Stimulated activated CD4-positive, alpha-beta T cell treated with anti-CD3 and anti-CD28 coated beads, TNF-alpha, amount 100 ng/mL, for 4 hours (primary cell): Measurements from ENCODE around the gene GMPR2.
A peak's percentile ranks its signal among the peaks of the same experiment; 100 is the strongest.
"Not testable (repeated sequence)": the region's sequence is repeated elsewhere in the genome, so short reads cannot be mapped to it uniquely, and the experiment has no call there.

ENCODE experiments used
- DNase-seq, 3 experiments: peaks; one replicate each; pipeline ENCODE4 v3.0.0-alpha.2; 2020; ENCODE audit warnings: low read depth in 3 of 3

Gene GMPR2

DNA sequence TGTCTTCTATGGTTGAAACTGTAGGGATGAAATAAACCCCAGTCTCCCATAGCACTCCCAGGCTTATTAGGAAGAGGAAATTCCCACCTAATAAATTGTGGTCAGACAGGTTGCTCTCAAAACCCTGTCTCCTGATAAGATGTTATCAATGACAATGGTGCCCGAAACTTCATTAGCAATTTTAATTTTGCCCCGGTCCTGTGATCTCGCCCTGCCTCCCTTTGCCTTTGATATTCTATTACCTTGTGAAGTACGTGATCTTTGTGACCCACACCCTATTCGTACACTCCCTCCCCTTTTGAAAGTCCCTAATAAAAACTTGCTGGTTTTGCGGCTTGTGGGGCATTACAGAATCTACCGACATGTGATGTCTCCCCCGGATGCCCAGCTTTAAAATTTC is 30.2 kb upstream of the GMPR2 start:
- DNase-seq: not testable (repeated sequence)

GRCh38 chr14:24203249-24203886 is 29.4 kb upstream of the GMPR2 start:
- not testable (repeated sequence) for DNase-seq

DNA sequence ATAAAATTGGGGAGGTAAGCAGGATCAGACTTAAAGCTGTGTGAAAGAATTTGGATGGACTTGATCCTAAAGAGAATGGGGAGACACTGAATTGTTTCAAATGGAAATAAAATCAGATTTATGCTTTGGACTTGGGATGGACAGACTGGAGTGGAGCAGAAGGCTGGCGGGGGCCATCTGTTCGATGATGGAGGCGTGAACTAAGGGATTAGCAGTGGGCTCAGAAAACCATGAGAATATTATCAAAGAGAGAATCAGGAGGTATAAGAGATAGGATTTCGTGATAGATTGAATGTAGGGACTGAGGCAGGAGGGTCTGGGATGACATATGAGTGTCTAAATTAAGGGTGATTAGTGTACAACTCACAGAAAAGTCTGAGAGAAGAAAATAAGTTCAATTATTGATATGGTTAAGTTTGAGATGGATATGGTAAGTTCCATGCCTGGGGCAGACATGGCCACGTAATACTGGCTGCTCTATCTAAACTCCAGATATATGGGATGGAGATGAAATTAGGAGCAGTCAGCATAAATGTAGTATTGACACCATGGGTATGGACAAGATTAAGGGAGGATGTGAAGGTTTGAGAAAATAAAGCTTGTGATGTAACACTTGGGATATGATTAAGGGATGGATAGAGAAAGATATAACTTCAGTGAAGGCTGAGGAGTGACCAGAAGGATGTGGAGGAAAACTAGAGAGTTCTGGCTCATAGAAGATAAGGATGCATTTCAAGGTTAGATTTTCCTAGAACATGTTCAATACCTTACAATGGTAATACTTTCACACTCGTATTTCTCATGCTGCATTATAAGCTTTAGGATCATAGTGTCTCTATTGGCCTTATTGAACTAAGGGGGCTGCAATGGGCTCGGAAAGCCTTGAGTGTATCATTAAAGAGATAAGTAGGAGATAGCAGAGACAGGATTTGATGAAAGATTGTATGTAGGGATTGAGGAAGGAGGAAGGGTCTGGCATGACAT is 28.3 kb upstream of the GMPR2 start:
- DNase-seq: no peak

DNA sequence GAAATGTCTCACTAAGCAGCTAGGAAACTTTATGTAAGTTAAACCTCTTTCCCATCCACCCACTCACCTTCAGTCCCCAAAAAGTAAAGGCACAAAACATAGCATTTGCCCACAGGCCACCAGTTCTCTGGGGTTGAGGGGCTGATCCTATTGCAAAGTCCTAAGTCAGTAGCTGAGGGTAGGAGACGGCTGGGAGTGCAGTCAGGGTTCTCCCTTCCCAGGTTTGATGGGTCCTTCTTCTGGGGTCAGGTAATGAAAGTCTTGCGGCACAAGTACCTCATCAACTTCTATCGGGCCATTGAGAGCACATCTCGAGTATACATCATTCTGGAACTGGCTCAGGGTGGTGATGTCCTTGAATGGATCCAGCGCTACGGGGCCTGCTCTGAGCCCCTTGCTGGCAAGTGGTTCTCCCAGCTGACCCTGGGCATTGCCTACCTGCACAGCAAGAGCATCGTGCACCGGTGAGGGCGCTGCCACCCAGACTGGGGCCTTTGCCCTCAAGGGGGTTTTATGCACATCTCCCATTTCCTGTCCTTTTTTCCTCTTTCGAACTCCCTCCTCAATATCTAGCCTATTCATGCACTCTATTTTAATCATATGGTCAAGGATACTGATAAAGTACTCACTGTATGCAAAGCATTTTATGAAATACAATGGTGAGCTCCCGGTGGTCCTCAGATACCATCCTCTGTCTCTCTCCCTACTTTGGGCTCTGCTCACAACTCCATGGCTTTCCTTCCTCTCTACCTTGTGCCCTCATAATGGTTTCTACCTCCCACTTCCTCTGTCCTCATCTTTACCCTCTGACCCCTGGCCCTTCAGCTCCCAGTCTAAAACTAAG is 26.2 kb upstream of the GMPR2 start:
- DNase-seq: no peak

- DNase-seq: no peak
These were observed 25.6 kb upstream of the GMPR2 start for GRCh38 chr14:24207104-24207551.

DNA sequence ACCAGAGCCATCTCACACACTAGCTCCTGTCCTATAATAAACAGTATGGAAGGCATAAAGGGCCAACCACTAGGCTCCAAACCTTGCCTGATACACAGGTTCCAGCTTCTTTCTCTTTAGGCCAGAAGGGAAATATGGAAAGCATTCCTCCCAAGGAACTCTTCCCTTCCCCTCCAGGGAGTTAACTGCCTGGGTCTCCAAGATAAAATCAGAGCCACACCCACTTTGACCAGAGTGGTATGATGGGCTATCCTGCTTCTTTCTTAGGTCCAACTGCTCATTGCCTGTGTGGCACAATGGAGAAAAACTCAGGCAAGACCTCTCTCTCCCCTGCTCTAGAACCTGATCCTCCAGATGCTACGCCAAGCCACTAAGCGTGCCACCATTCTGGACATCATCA is 25.1 kb upstream of the GMPR2 start:
- no peak for DNase-seq

GRCh38 chr14:24211311-24211710 is 21.4 kb upstream of the GMPR2 start:
- no peak for DNase-seq

DNA sequence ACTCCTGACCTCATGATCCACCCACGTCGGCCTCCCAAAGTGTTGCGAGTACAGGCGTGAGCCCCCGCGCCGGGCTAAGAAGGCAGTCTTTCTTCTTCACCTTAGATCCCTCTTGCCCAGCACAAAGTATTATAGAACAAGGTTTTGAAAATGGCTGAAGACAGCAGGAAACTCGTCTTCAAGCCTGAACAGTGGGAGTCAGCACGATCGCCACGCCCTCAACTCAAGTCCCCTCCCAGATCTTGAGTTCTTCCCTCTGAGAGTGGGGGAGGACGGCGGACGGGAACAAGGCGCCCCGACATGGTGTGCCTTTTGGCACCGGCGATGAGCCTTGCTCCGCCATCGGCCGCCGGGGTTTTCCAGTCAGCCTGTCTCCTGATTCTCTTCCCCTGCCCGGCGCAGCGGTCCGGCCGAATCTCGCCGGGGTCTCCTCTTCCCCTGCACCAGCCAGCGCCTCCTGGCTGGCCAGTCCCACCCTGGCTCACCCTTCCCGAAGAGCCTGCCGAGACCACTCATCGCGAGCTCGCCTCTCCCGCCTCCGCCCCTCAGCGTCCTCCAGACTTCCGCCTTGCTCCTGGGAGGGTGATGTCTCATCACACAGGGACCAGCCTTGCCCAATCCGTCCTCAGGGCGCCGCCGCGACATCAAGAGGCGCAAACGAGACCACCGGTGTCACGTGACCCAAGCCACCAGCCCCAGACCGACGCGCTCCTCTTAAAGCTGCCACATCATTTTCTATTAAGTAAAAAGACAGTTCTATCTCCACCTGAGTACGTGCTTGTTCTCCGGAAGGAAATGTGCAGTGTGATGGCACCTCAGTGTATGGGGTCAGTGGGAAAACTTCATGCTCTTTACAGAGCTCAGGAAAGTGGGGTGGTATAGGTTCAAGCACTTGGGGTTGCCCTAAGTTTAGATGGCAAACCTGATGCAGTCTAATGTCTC is 19.5 kb upstream of the GMPR2 start, which contains the start of gene CHMP4A:
TSS of gene CHMP4A (minus strand) at position 565 of the 942 bp plus-strand sequence. CDS start at position 516, 49 bp downstream.
- DNase-seq: peak; percentile 85 to 93 (median 87)

GRCh38 chr14:24213866-24214662 is 18.7 kb upstream of the GMPR2 start:
- DNase-seq: no peak

DNA sequence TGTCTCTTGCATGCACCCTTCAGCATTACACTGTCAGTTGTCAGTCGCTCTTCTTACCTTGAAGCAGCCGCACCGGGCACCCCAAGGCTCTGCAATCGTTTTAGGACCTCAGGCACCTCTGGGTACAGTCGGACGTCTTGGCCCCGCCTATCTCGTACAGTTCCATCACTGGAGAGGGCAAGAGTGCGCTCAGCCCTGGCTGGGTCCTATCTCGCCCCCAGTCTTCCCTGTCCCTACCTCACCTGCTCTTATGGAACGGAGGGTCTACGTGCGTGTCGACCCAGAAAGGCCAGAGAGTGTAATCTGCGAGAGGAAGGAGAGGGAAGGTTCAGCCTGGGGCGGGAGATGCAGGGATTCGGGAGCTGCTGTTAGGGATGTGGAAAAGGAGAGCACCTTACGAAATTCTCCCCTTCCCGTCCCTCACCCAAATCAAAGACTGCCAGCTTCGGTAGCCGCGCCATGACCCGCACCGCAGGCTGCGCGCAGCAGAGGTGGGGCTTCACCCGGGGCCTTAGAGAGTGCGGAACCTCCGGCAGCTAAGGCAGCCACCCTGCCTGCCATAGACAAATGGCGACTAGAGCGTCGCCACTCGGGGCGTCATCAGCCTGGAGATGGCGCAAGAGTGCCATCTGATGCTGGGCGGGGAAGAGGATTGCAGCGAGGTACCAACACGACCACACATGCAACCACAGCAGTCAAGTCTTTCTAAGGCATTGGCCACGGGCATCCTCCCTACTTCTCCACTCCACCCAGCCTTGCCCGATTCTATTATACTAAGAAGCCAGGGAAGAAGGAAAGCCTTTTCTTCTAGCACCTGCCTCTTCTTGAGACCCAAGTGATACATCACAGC is 17.0 kb upstream of the GMPR2 start, which contains the start of gene MDP1:
TSS of gene MDP1 (minus strand) at position 572 of the 850 bp plus-strand sequence. CDS start at position 461, 111 bp downstream.
- peak; percentile 70 to 74 (median 73) for DNase-seq

GRCh38 chr14:24216345-24216699 is 16.4 kb upstream of the GMPR2 start:
- no peak for DNase-seq

DNA sequence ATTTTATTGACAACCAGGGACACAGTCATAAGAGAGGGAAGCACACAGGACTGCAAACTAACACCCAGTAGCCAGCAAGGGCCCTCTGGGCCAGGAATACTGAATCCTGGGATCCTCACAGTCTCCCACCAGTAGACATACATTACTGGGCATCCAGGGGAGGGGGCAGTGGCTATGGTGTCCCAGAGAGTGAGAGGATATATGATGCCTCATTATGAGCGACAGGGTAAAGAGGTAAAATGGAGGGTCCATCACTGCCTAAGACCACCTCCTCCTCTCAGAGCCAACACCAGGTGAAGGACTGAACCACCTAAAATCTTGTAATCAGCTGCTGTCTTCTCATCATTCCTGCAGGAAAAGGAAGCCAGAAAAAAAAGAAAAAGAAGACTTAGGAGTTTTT is 15.9 kb upstream of the GMPR2 start:
- not testable (repeated sequence) for DNase-seq

- DNase-seq: no peak
These were observed 13.6 kb upstream of the GMPR2 start for GRCh38 chr14:24219080-24219479.

GRCh38 chr14:24219521-24219920 is 13.2 kb upstream of the GMPR2 start:
- no peak for DNase-seq

DNA sequence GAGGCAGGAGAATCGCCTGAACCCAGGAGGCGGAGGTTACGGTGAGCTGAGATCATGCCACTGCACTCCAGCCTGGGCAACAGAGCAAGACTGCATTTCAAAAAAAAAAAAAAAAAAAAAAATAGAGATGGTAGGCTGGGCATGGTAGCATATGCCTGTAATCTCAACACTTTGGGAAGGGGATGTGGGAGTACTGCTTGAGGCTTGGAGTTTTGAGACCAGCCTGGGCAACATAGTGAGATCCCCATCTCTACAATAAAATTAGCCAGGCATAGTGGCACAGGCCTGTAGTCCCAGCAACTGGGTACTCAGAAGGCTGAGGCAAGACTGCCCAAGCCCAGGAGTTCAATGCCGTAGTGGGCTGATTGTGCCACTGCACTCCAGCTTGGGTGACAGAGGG is 9.7 kb upstream of the GMPR2 start:
- DNase-seq: not testable (repeated sequence)

- DNase-seq: no peak
These were observed 8.1 kb upstream of the GMPR2 start for GRCh38 chr14:24224618-24225071.

- no peak for DNase-seq
These were observed 6.3 kb upstream of the GMPR2 start for GRCh38 chr14:24226473-24226872.

GRCh38 chr14:24228902-24229301 is 3.8 kb upstream of the GMPR2 start:
- DNase-seq: no peak
